HepG2 (cell line): ENCODE measurements around the gene HORMAD2. TPM values are rescaled to one million over a fixed set of nuclear protein-coding genes. Genes with fewer than 3 reads are reported as not detected.

Experiments
- CBFB ChIP-seq: sonication (generic); formaldehyde crosslinking; IDR thresholded peaks from 2 replicates; pipeline ENCODE4 v1.4.0; 2020; ENCODE audit warnings: missing genetic modification reagents
- GLI4 ChIP-seq: sonication (generic); formaldehyde crosslinking; IDR thresholded peaks from 2 replicates; pipeline ENCODE4 v1.5.1; 2020; ENCODE audit warnings: missing genetic modification reagents, mild to moderate bottlenecking, moderate library complexity, borderline replicate concordance
- JDP2 ChIP-seq: sonication (generic); formaldehyde crosslinking; IDR thresholded peaks from 2 replicates; pipeline ENCODE4 v1.8.1; 2022; ENCODE audit warnings: missing genetic modification reagents, borderline replicate concordance
- JUND ChIP-seq: sonication (generic); formaldehyde crosslinking; IDR thresholded peaks from 2 replicates; pipeline ENCODE4 v1.8.0; 2022; ENCODE audit warnings: mild to moderate bottlenecking, missing genetic modification reagents
- KDM5A ChIP-seq: fragments of 200-600 bp; sonication (generic); IDR thresholded peaks from 2 replicates; pipeline ENCODE4 v1.7.0; 2018; ENCODE audit warnings: antibody characterized with exemption, mild to moderate bottlenecking, low read length, borderline replicate concordance
- MAZ ChIP-seq, 2 experiments: sonication (generic) in 1 of 2; formaldehyde crosslinking in 1 of 2; IDR thresholded peaks; 2 replicates each; pipeline versions ENCODE4 v1.5.0 to v1.6.1; 2012 to 2020; ENCODE audit warnings: low read depth in 2 of 2, mild to moderate bottlenecking in 2 of 2, borderline replicate concordance in 1 of 2, improper control_type of control experiment in 1 of 2, low read length in 1 of 2, missing genetic modification reagents in 1 of 2, moderate library complexity in 1 of 2
- PAX8 ChIP-seq: sonication (generic); formaldehyde crosslinking; IDR thresholded peaks from 2 replicates; pipeline ENCODE4 v1.8.0; 2022; ENCODE audit warnings: mild to moderate bottlenecking, missing genetic modification reagents, borderline replicate concordance
- THYN1 ChIP-seq: sonication (generic); formaldehyde crosslinking; IDR thresholded peaks from 2 replicates; pipeline ENCODE4 v1.8.1; 2023; ENCODE audit warnings: low read depth, mild to moderate bottlenecking, moderate library complexity, missing genetic modification reagents, borderline replicate concordance
- ZBTB42 ChIP-seq: sonication (generic); formaldehyde crosslinking; IDR thresholded peaks from 2 replicates; pipeline ENCODE4 v1.5.0; 2020; ENCODE audit warnings: mild to moderate bottlenecking, missing genetic modification reagents
- ZNF484 ChIP-seq: sonication (generic); formaldehyde crosslinking; IDR thresholded peaks from 2 replicates; pipeline ENCODE4 v1.5.1; 2020; ENCODE audit warnings: mild to moderate bottlenecking, low read depth, missing genetic modification reagents, borderline replicate concordance
- ZNF788 ChIP-seq: sonication (generic); formaldehyde crosslinking; IDR thresholded peaks from 2 replicates; pipeline ENCODE4 v1.5.0; 2020; ENCODE audit warnings: mild to moderate bottlenecking, missing genetic modification reagents, borderline replicate concordance
- ZSCAN30 ChIP-seq: sonication (generic); formaldehyde crosslinking; IDR thresholded peaks from 2 replicates; pipeline ENCODE4 v1.5.0; 2020; ENCODE audit warnings: mild to moderate bottlenecking, missing genetic modification reagents
- polyA plus RNA-seq, 8 experiments: library from polyadenylated mRNA; depleted of rRNA in 3 of 8; stranded (reverse) in 7 of 8; unstranded in 1 of 8; fragments of >200 nt; fragmentation: Illumina TruSeq in 4 of 8; extraction: Trizol in 4 of 8; gene quantifications; 2 replicates each; pipeline versions ENCODE4 v1.2.1 to v1.2.3, GENCODE V29; 2011 to 2016; ENCODE audit warnings: low read depth in 4 of 8, missing spikeins in 1 of 8, mixed read lengths in 1 of 8; ENCODE audit not compliant: insufficient read depth in 1 of 8
- total RNA-seq, 5 experiments: library from RNA; depleted of rRNA; stranded (reverse); fragments of >200 nt; fragmentation: Illumina TruSeq; extraction: Trizol; gene quantifications; 2 replicates each; pipeline ENCODE4 v1.2.3, GENCODE V29; 2016; ENCODE audit warnings: low read depth in 1 of 5
- TF ChIP-seq, protein P1 (sequence below): sonication (generic); formaldehyde crosslinking; IDR thresholded peaks from 2 replicates; pipeline ENCODE4 v1.4.0; 2020; ENCODE audit warnings: mild to moderate bottlenecking, low read depth, missing genetic modification reagents
- TF ChIP-seq, protein P2 (sequence below): sonication (generic); formaldehyde crosslinking; IDR thresholded peaks from 2 replicates; pipeline ENCODE4 v1.8.0; 2022; ENCODE audit warnings: missing genetic modification reagents, mild to moderate bottlenecking, moderate library complexity, borderline replicate concordance
- TF ChIP-seq, protein P3 (sequence below): sonication (generic); formaldehyde crosslinking; IDR thresholded peaks from 2 replicates; pipeline ENCODE4 v1.5.0; 2020; ENCODE audit warnings: mild to moderate bottlenecking, missing genetic modification reagents
- TF ChIP-seq, protein P4 (sequence below), 2 experiments: IDR thresholded peaks; 2 replicates each; pipeline ENCODE4 v1.6.1; 2011 to 2012; ENCODE audit warnings: low read length in 2 of 2, borderline replicate concordance in 1 of 2, low read depth in 1 of 2, mild to moderate bottlenecking in 1 of 2, moderate library complexity in 1 of 2

Gene HORMAD2
- total and polyA plus RNA-seq, 2 of the 13 experiments (the other 11 are each of a cell fraction or from before 2014, with no cell fraction given), result not detected

DNA sequence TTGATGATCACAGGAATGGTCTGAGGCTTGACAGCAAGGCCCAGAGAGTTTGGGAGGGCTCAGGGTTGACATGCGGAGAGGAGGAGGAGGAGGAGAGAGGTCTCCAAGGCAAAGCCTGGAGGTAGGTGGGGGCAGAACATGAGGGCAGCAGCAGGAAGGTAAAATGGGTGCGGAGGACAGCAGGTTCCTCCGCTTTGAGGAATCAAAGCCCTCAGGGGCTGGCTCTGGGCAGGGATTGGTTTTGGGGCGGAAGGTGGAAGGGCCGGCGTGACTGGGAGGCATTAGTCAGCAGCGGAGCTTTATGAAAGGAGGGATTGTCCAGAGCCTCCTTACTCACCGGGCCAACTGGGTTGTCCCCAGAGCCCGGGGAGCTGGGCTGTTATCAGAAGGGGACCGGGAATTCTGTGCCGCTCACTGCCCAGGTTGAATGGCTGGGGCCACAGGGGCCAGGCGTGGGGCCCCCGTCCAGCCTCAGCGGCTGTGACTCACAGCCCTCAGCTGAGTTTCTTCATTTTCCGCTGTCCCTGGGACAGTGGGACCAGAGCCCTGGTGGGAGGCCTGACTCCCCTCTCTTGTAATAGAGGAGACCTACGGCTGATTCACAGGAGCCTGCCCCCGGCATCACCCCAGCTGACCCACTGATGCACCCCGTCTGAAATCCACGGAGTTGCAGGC lies 130.1 kb downstream of the HORMAD2 start (continued):
- TF ChIP-seq ZNF788 (CRISPR knock-in tag) (no peak; the same call in 1 of the 2 replicates), THYN1 (no peak), JDP2 (CRISPR knock-in tag) (no peak), ZNF484 (CRISPR knock-in tag) (no peak), KDM5A (no peak), MAZ (IDR thresholded peaks at IDR 0.05; ENCODE audit: borderline replicate concordance, low read depth, low read length) (no peak), MAZ (CRISPR knock-in tag; IDR thresholded peaks at IDR 0.05; ENCODE audit: low read depth) (no peak), ZBTB42 (CRISPR knock-in tag) (no peak), GLI4 (CRISPR knock-in tag) (no peak), JUND (CRISPR knock-in tag) (no peak), CBFB (CRISPR knock-in tag) (no peak), PAX8 (CRISPR knock-in tag) (no peak), ZSCAN30 (CRISPR knock-in tag) (no peak)
- TF ChIP-seq, protein P1, sequence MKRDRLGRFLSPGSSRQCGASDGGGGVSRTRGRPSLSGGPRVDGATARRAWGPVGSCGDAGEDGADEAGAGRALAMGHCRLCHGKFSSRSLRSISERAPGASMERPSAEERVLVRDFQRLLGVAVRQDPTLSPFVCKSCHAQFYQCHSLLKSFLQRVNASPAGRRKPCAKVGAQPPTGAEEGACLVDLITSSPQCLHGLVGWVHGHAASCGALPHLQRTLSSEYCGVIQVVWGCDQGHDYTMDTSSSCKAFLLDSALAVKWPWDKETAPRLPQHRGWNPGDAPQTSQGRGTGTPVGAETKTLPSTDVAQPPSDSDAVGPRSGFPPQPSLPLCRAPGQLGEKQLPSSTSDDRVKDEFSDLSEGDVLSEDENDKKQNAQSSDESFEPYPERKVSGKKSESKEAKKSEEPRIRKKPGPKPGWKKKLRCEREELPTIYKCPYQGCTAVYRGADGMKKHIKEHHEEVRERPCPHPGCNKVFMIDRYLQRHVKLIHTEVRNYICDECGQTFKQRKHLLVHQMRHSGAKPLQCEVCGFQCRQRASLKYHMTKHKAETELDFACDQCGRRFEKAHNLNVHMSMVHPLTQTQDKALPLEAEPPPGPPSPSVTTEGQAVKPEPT (CRISPR knock-in tag), result no peak
- TF ChIP-seq, protein P2, sequence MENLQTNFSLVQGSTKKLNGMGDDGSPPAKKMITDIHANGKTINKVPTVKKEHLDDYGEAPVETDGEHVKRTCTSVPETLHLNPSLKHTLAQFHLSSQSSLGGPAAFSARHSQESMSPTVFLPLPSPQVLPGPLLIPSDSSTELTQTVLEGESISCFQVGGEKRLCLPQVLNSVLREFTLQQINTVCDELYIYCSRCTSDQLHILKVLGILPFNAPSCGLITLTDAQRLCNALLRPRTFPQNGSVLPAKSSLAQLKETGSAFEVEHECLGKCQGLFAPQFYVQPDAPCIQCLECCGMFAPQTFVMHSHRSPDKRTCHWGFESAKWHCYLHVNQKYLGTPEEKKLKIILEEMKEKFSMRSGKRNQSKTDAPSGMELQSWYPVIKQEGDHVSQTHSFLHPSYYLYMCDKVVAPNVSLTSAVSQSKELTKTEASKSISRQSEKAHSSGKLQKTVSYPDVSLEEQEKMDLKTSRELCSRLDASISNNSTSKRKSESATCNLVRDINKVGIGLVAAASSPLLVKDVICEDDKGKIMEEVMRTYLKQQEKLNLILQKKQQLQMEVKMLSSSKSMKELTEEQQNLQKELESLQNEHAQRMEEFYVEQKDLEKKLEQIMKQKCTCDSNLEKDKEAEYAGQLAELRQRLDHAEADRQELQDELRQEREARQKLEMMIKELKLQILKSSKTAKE (CRISPR knock-in tag), result no peak
- TF ChIP-seq, protein P3, sequence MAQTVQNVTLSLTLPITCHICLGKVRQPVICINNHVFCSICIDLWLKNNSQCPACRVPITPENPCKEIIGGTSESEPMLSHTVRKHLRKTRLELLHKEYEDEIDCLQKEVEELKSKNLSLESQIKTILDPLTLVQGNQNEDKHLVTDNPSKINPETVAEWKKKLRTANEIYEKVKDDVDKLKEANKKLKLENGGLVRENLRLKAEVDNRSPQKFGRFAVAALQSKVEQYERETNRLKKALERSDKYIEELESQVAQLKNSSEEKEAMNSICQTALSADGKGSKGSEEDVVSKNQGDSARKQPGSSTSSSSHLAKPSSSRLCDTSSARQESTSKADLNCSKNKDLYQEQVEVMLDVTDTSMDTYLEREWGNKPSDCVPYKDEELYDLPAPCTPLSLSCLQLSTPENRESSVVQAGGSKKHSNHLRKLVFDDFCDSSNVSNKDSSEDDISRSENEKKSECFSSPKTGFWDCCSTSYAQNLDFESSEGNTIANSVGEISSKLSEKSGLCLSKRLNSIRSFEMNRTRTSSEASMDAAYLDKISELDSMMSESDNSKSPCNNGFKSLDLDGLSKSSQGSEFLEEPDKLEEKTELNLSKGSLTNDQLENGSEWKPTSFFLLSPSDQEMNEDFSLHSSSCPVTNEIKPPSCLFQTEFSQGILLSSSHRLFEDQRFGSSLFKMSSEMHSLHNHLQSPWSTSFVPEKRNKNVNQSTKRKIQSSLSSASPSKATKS, result no peak
- TF ChIP-seq, protein P4, sequence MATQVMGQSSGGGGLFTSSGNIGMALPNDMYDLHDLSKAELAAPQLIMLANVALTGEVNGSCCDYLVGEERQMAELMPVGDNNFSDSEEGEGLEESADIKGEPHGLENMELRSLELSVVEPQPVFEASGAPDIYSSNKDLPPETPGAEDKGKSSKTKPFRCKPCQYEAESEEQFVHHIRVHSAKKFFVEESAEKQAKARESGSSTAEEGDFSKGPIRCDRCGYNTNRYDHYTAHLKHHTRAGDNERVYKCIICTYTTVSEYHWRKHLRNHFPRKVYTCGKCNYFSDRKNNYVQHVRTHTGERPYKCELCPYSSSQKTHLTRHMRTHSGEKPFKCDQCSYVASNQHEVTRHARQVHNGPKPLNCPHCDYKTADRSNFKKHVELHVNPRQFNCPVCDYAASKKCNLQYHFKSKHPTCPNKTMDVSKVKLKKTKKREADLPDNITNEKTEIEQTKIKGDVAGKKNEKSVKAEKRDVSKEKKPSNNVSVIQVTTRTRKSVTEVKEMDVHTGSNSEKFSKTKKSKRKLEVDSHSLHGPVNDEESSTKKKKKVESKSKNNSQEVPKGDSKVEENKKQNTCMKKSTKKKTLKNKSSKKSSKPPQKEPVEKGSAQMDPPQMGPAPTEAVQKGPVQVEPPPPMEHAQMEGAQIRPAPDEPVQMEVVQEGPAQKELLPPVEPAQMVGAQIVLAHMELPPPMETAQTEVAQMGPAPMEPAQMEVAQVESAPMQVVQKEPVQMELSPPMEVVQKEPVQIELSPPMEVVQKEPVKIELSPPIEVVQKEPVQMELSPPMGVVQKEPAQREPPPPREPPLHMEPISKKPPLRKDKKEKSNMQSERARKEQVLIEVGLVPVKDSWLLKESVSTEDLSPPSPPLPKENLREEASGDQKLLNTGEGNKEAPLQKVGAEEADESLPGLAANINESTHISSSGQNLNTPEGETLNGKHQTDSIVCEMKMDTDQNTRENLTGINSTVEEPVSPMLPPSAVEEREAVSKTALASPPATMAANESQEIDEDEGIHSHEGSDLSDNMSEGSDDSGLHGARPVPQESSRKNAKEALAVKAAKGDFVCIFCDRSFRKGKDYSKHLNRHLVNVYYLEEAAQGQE (IDR thresholded peaks at IDR 0.05; ENCODE audit: borderline replicate concordance in 1 of 2, low read depth in 1 of 2, low read length in 2 of 2), result peak in 1 of 2 experiments; percentile 40; a peak in 1 of 4 replicates
